ENCODE results near the gene ZBTB5.
A peak's percentile ranks its signal among the peaks of the same experiment; 100 is the strongest.
"Not testable (repeated sequence)": the region's sequence is repeated elsewhere in the genome, so short reads cannot be mapped to it uniquely, and the experiment has no call there.

ZBTB5 gene

GRCh38 chr9:37486616-37487548, 21.6 kb upstream of the ZBTB5 start:
- no peak for DNase-seq (ENCODE audit: low read depth)

- DNase-seq (ENCODE audit: low read depth): no peak
These were observed 21.0 kb upstream of the ZBTB5 start for GRCh38 chr9:37486256-37486615.

- DNase-seq (ENCODE audit: low read depth): no peak
These were observed 20.4 kb upstream of the ZBTB5 start, which contains the start of gene POLR1E for GRCh38 chr9:37485389-37486255. POLR1E (plus strand) TSS chr9:37485948; CDS start chr9:37486048, 100 bp downstream.

GRCh38 chr9:37480759-37481158, 15.5 kb upstream of the ZBTB5 start:
- DNase-seq (ENCODE audit: low read depth): no peak

GRCh38 chr9:37477987-37478619, 12.9 kb upstream of the ZBTB5 start:
- DNase-seq (ENCODE audit: low read depth): not testable (repeated sequence)

GRCh38 chr9:37477443-37477842, 12.2 kb upstream of the ZBTB5 start:
- DNase-seq (ENCODE audit: low read depth): not testable (repeated sequence)

GRCh38 chr9:37476930-37477329, 11.7 kb upstream of the ZBTB5 start:
- no peak for DNase-seq (ENCODE audit: low read depth)

GRCh38 chr9:37474438-37474837, 9.2 kb upstream of the ZBTB5 start:
- no peak for DNase-seq (ENCODE audit: low read depth)

GRCh38 chr9:37473982-37474381, 8.7 kb upstream of the ZBTB5 start:
- DNase-seq (ENCODE audit: low read depth): not testable (repeated sequence)

- DNase-seq (ENCODE audit: low read depth): peak; percentile 99
These were observed 6.9 kb upstream of the ZBTB5 start for GRCh38 chr9:37471942-37472684.

GRCh38 chr9:37468620-37469019, 3.4 kb upstream of the ZBTB5 start:
- DNase-seq (ENCODE audit: low read depth): no peak

GRCh38 chr9:37467530-37467929, 2.3 kb upstream of the ZBTB5 start:
- DNase-seq (ENCODE audit: low read depth): not testable (repeated sequence)

GRCh38 chr9:37466037-37466709, 923 bp upstream of the ZBTB5 start:
- no peak for DNase-seq (ENCODE audit: low read depth)

GRCh38 chr9:37464426-37465248, 613 bp downstream of the ZBTB5 start:
- DNase-seq (ENCODE audit: low read depth): peak; percentile 73

- no peak for DNase-seq (ENCODE audit: low read depth)
These were observed 1.2 kb downstream of the ZBTB5 start for GRCh38 chr9:37464006-37464405.

- no peak for DNase-seq (ENCODE audit: low read depth)
These were observed 8.4 kb downstream of the ZBTB5 start for GRCh38 chr9:37456817-37457216.

- no peak for DNase-seq (ENCODE audit: low read depth)
These were observed 9.2 kb downstream of the ZBTB5 start for GRCh38 chr9:37455884-37456647.

- DNase-seq (ENCODE audit: low read depth): no peak
These were observed 11.0 kb downstream of the ZBTB5 start for GRCh38 chr9:37454238-37454637.

GRCh38 chr9:37453827-37454226, 11.4 kb downstream of the ZBTB5 start:
- DNase-seq (ENCODE audit: low read depth): no peak

Data from HS-27A (cell line).